Fibroblast of upper back skin (primary cell): ENCODE data around the gene TGFBR3.
A peak's percentile ranks its signal among the peaks of the same experiment; 100 is the strongest.

ENCODE experiments used
- DNase-seq: peaks from one replicate; pipeline ENCODE4 v3.0.0-alpha.2; 2013

Gene TGFBR3

GRCh38 chr1:91674107-91674506 is 211.8 kb downstream of the TGFBR3 start:
- no peak for DNase-seq

DNA sequence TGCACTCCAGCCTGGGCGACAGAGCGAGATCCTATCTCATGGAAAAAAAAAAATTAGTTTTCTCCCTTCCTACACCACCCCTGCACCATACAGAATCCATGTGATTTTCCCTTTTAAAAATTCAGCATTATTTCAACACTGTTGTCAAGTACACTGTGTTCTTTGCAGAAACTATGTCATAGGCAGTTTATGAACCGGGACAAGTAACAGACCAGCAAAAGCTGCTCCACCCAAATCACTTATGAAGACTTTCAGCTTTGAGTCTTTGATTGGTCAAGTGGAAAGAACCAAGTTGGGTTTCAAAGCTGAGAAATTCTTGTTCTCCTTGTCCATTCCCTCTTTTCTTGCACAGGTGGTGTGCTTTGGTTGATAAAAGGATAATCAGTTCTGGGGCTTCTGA is 212.3 kb downstream of the TGFBR3 start:
- no peak for DNase-seq

DNA sequence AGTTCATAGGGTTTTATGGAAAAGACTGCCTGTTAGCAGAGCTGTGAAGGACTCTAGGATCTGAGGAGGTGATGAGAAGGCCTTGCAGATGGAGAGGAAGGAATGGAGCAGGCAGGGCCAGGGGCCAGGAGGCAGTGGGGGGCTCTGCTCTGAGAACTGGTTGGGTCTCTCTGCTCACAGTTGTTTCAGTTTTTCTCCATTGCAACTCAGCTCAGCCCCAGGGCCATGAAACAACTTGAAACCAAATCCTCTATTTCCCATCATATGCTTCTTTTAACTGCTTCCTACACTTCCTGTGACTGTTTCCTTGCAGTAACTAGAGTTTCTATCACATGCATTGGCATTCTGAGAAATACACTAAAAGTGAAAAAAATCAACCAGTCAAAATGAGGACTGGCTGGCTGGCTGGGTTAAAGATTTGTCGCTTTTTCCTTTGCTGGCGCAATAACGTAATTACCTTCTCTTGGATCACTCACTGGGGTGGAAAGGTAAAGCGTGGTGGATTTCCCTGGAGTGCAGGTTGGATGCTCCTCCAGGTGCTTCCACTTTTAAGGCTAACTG is 213.3 kb downstream of the TGFBR3 start:
- no peak for DNase-seq

DNA sequence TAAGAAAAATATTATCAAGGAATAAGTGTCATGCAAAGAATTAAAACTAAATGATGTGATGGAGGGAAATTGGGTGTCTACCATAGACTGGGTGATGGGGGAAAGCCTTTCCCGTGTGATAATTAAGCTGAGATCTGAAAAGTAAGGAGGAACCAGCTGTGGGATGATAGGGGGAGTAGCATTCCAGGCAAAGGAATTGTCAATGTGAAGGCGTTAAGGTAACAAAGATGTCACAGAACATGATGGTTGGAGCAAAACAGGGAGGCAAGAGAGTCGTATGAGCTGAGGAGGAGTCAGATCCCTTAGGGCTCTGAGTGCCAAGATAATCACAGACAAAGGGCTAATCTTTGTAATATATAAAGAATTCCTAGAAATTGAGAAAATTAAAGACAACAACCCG is 215.2 kb downstream of the TGFBR3 start:
- no peak for DNase-seq

DNA sequence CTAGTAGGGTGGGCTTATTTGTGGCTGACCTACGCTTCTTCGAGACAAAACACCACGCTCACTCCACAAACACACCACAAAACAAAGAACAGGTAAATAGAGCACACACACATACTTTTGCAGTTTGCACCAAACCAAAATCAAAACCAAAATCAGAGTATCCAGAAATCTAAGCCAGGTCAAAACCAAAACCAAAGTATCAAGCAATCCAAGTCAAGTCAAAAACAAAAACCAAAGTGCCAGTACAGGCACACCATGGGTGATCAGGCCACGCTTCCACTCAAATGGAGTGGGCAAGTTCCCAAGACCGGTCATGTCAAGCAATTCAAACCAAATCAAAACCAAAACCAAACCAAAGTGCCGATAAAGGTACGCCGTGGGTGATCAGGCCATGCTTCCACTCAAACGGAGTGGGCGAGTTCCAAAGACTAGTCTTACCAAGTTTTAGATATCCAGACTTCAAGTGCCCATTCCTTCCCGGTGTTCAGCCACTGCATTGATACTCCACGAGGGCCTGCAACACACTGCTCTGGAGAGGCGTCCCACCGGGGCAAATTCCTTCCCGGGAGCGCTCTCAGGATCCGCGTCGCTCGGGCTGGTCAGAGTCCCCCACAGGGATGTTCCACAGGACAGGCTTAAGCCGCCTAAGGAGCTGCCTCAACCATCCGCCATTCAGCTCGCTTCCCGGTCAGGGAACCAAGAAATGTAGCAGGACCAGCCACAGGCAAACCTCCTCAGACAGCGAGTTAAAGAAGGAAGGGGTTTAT is 216.2 kb downstream of the TGFBR3 start:
- no peak for DNase-seq

DNA sequence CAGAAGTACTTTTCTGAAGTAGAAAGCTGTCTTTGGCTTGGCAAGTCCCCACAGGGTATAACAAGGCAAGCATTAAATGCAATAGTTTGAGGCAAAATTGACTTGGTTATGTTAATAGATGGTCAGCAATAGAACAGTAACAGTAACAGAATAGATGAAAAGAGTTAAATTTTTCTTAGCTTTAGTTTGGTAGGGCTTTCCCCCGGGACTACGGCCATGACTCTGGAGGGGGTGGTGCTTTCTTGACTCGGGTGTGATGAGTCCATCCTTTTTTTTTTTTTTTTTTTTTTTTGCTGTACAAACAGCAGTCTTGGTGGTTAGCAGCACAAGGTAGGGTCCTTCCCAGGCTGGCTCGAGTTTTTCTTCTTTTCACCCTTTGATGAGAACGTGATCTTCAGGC is 219.3 kb downstream of the TGFBR3 start:
- DNase-seq = peak; percentile 36

DNA sequence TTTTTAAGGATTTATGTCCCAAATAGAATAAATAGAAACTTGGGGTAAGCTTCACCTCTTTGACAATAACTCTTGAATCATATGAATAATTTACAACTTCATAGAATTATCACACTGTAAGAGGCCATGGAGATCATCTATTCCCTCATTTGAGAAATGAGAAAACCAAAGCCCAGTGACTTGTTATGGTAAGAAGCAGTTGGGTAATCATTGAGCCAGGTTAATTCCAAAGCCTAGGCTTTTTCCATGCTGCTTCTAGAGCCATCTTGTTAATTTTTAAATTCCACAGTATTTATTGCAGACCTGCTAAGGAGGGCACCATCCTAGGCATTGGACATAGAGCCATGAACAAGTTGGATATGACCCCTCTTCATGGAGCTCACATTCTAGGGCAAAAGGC is 224.8 kb downstream of the TGFBR3 start:
- no peak for DNase-seq

GRCh38 chr1:91660708-91661107 is 225.2 kb downstream of the TGFBR3 start:
- no peak for DNase-seq

GRCh38 chr1:91655912-91656449 is 230.0 kb downstream of the TGFBR3 start:
- peak; percentile 5 for DNase-seq

GRCh38 chr1:91653183-91653582 is 232.8 kb downstream of the TGFBR3 start:
- DNase-seq = no peak

DNA sequence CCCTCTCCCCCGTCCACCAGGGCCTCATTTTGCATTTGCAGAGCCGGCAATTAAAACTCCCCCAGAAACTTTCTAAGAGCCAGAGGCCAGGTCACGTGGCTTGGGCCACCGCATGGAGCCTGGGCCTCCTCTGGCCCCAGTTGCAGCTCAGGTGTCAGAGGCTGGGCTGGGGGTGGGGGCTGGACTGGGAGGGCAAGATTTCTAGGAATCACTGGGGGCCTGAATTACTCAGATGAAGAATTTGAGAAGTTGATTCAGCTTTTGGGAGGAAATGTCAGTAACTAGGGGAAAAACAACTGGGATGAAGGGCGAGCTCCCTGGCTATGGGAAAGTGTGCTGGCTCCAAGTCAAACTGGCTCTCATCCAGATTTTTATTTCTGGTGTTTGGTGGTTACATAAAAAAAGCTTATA is 234.3 kb downstream of the TGFBR3 start:
- DNase-seq = peak; percentile 80

DNA sequence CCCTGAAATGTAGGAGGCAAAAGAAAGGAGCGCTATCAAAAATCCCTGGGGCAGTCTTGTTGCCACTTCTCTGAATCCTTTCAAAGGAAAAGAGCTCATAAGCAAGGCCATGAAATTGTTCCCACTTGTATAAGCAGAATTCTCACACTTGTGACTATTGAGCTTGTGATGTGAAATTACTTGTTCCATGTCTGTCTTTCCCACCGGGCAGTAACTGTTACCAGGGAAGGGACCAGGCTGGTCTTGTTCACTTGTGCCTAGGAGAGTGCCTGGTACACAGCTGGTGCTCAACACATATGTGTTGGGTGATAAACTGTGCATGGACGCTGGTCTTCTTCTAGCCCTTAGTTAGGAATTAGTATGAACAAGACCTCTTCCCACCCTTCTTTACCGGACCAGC is 234.7 kb downstream of the TGFBR3 start:
- DNase-seq = peak; percentile 6

DNA sequence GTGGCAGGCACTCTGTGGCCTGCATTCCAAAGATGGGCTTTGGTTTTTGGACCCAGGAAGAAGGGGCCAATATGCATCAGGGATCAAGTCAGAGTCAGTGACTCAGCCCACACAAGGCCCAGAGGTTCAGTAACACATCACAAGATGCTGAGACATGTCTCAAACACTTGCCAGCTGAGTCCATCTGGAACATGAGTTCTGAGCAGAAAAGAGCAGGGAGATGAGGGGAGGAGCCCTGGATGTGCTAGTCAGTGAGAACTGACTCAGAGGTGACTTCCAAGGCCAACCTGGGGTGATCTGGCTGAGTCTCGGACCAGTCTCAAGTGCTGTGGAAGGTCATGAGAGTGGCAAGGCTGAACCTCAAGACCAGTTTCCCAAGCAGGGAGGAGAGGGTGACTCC is 235.2 kb downstream of the TGFBR3 start:
- DNase-seq = peak; percentile 97

- DNase-seq = no peak
Measured at GRCh38 chr1:91647061-91647460, 238.9 kb downstream of the TGFBR3 start.

DNA sequence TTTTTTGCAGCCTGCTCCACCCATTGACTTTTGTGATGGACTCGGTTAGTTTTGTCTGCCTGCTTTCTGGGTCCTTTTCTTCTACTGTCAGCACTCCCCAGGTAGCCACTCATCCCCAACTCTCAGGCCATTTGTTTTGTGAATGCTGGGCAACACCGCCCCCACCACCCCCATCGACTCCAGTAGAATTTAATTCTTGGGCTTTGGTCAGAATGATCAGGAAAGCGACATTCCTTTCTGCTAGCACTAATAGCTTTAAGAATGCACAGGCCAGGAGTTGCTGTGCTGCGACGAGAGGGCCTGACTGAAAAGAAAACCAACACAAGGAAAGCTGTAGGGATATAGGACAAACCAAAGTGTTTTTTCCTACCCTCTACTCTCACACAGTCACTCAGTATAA is 240.9 kb downstream of the TGFBR3 start:
- peak; percentile 45 for DNase-seq

GRCh38 chr1:91643431-91643830 is 242.5 kb downstream of the TGFBR3 start:
- no peak for DNase-seq

DNA sequence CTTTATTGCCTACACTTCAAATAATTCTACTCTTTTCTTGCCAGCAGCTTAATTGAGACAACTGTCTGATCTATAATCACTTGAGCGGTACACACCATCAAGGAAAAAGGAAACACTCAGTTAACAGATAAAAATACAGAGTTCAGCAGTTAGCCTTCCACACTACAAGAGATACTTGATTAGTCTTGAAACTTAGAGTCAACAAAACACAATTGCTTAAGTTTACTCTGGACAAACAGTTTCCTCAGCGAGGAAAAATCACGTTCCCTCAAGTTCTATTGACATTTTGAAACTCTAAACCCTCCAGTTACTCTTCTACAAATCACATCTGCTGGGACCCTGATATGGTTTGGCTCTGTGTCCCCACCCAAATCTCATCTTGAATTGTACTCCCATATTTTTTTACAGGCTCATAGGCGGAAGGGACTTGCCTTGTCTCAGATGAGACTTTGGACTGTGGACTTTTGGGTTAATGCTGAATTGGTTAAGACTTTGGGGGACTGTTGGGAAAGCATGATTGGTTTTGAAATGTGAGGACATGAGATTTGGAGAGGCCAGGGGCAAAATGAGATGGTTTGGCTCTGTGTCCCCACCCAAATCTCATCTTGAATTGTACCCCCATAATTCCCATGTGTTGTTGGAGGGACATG is 244.9 kb downstream of the TGFBR3 start:
- no peak for DNase-seq

DNA sequence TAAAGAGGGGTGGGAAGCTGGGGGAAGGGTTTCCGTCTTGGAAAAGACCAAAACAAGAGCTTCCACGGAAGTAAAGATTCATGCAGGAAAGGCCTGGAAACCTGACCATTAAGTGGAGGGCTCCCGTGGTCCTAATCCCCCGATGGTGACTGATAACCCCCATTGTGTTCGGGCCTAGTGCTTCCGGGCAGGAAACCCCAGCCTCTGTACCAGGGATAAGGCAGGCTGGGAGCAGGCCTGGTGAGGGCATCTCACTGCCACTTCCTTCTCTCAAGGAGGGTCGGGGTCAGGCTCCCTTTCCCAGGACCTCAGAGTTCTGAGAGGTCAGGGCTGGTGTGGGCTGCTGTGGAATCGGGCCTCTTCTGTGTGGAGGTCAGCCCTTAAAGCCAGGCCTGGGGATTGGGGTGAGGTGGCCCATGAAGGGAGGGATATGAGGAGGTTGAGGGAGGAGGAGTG is 248.4 kb downstream of the TGFBR3 start:
- DNase-seq = no peak

DNA sequence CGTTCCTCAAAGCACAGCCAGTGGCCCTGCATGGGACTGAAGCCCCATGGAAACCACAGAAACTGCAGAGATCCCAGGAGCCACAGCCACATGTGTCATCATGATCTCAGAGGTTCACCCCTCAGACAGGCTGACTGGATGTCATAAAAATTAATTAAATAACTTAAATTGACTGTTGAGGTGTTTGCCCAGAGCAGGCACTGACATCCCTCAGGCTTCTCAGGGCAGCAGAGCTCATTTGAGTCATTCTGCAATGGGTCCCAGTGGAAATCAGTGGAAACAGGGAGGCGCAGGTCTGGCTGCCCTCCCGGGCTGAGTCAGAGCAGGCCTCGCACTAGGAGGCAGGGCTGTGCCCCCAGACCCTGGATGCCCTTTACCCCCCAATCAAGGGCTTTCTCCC is 250.2 kb downstream of the TGFBR3 start:
- peak; percentile 29 for DNase-seq

DNA sequence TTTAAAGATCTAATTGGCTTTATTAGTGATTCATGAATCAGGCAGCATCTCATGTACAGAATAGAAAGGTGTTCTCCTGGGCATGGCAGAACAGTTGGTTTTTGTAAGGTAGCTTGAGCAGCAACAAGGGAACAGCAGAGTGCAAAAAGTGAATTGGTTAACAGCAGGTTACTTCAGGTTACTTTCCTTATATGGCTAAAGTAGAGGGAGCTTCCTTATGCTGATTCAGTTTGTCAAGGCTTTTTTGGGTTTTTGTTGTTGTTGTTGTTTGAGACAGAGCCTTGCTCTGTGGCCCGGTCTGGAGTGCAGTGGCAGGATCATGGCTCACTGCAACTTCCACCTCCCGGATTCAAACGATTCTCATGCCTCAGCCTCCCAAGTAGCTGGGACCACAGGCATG is 252.5 kb downstream of the TGFBR3 start:
- no peak for DNase-seq

DNA sequence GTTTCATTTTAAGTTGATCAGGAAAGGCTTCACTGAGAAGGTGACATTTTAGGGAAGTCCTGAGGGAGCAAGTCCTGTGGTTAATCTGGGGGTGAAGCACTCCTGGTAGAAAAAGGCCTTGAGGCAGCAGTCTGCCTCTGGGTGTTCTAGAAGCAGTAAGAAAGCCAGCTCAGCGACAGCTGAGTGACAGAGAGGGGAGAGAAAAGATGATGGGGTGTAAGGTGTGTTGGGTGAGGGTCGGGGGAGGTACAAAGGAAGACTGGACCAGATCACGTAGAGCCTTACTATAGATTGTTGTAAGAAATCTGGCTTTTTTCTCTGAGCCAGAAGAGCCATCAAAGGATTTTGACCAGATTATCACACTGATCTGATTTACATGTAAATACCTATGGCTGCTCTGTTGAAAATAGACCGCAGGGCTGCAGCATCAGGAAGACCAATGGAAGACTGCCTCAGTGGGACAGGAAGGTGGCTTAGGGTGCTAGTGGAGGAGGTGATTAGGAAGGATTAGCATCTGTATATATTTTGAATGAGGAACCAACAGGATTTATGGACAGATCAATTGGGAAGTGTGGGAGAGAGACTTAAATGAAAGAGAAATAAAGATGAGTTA is 254.1 kb downstream of the TGFBR3 start:
- DNase-seq = no peak

DNA sequence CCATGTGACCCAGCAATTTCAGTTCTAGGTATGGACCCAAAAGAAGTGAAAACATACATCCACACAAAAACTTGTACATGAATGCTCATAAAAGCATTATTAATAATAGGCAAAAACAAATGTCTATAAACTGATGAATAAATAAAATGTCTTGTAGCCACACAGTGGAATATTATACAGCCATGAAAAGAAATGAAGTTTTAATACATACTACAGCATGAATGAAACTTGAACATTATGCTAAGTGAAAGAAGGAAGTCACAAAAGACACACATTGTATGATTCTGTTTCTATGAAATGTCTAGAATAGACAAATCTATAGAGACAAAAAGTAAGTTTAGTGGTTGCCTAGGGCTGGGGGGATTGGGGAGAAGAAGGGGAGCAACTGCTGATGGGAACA is 255.1 kb downstream of the TGFBR3 start:
- no peak for DNase-seq
